ENCODE data around the gene LAMB2.

LAMB2 gene

DNA sequence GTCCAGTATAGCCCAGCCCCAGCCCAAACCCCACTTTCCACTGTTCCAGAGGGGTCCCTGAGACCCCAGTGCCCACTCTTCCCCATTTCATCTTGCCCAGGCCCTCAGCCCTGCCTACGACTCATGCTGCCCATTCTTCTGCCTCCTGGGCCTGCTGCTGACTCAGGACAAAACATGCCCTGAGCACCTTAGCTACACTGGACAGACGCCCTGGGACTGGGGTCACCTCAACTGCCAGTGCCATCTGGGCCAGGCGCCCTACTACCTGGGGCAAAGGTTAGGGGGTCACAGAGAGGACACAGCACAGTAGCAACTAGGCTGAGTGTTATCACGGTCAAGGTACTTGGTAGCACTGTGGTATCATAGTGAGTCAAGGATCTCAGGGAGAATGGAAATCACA is 2.6 kb upstream of the LAMB2 start:
- no peak for FAIRE-seq
- no peak for TF ChIP-seq PAX5 (IDR thresholded peaks at IDR 0.05; ENCODE audit: insufficient read depth, low read length, severe bottlenecking)
- TF ChIP-seq POU2F2 (IDR thresholded peaks at IDR 0.05; ENCODE audit: low read depth, low read length): no peak
- TF ChIP-seq POLR2AphosphoS5 (IDR thresholded peaks at IDR 0.05; ENCODE audit: low read depth, low read length): no peak
- DNase-seq (ENCODE audit: insufficient read length, low spot score): no peak

DNA sequence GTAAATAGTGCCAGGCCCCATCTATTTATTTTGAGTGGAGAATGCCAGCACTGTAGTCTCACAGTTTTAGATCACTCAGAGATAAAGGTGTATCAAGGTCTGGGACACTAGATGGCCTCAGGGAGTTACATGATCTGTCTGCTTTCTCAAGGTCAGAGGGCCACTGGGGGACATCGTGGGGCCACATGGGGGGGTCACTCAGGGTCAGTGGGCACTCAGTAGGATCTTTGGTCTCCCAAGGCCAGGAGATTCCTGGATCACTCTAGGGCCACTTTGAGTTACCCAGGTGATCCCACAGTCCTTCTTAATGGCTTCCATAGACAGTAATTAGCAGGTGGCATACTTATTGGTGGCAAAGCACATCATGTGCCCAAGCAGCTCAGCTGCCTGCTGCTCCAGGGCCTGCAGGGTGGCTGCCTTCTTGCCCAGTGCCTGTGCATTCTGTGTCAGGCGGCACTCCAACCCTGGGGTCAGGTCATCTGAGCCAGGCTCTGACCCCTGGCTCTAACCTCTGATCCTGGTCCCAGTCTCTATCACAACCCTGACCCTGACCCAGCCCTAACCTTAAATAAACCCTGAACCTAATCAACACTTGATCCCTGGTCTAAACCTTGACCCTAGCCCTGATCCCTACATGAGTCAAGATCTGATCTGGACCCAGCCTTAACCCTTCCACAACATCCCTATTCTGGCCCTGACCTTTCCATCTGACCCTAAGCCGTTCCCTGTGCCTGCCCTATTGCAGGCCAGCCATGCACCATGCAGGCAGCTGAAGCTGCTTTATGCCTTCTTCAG is 1.8 kb upstream of the LAMB2 start:
- DNase-seq (ENCODE audit: insufficient read length, low spot score) (no peak), FAIRE-seq (no peak)
- TF ChIP-seq POLR2AphosphoS5 (IDR thresholded peaks at IDR 0.05; ENCODE audit: low read depth, low read length) (no peak), POLR2A (IDR thresholded peaks at IDR 0.05; ENCODE audit: low read depth, low read length) (no peak), TAF1 (IDR thresholded peaks at IDR 0.05; ENCODE audit: low read depth, low read length) (no peak), SPI1 (IDR thresholded peaks at IDR 0.05; ENCODE audit: low read depth, low read length) (no peak)

DNA sequence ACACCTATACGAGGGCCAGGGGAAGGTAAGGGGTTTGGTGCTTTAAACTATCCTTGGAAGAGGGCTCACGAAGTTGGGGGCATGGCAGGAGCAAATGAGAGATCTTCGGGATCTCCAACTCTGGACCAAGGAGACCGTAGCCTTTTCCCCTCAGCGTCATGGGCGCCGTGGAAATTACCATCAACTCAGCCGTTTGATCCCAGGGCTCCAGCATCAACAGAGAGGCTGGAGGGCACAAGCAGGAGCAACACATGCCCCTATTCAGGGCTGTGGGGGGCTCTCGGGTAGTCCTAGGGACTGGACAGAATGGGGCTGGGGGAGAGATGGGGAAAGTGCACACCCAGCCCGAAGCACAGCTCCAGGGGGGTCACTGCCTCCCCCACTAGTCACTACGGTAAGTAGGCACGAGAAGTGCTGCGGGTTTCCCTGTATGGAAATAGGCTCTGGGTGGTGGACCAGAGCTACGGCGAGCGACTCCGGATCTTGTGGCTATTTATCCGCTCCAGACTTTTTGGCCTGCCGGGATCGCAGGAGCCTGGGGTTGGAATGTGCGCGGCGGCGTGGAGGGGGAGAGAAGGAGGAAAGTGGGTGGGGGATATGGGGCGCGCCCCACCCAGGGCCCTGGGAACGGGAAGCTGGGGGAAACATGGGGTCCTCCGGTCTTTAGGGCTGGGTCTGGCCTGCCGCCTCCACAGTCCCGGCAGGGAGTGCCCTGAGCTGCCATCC is 539 bp upstream of the LAMB2 start:
- no peak for FAIRE-seq
- TF ChIP-seq SPI1 (IDR thresholded peaks at IDR 0.05; ENCODE audit: low read depth, low read length) (no peak), POLR2AphosphoS5 (IDR thresholded peaks at IDR 0.05; ENCODE audit: low read depth, low read length) (no peak), POU2F2 (IDR thresholded peaks at IDR 0.05; ENCODE audit: low read depth, low read length) (no peak), TAF1 (IDR thresholded peaks at IDR 0.05; ENCODE audit: low read depth, low read length) (no peak), PAX5 (IDR thresholded peaks at IDR 0.05; ENCODE audit: insufficient read depth, low read length, severe bottlenecking) (no peak), POLR2A (IDR thresholded peaks at IDR 0.05; ENCODE audit: low read depth, low read length) (no peak)
- DNase-seq (ENCODE audit: insufficient read length, low spot score): no peak

DNA sequence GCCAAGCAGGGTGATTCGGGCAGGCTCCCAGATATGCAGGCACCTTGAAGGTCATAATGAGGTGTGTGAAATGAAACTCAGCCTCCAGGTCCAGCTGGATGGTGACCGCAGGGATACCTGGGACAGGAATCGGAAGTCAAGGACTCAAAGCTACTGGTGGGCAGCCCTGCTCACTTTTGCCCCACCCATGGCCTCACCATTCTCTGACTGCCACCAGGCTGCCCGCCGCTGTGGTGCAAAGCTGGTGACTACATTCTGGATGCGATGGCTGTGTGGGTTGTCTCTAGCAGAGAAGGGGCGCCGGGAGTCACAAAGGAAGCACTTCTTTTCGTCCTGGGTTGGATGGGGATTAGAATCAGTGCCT is 795 bp downstream of the LAMB2 start:
- FAIRE-seq: no peak
- DNase-seq (ENCODE audit: insufficient read length, low spot score): no peak
- TF ChIP-seq SPI1 (IDR thresholded peaks at IDR 0.05; ENCODE audit: low read depth, low read length): no peak
- TF ChIP-seq POLR2A (IDR thresholded peaks at IDR 0.05; ENCODE audit: low read depth, low read length): no peak
- no peak for TF ChIP-seq TAF1 (IDR thresholded peaks at IDR 0.05; ENCODE audit: low read depth, low read length)
- no peak for TF ChIP-seq POU2F2 (IDR thresholded peaks at IDR 0.05; ENCODE audit: low read depth, low read length)
- no peak for TF ChIP-seq POLR2AphosphoS5 (IDR thresholded peaks at IDR 0.05; ENCODE audit: low read depth, low read length)
- TF ChIP-seq PAX5 (IDR thresholded peaks at IDR 0.05; ENCODE audit: insufficient read depth, low read length, severe bottlenecking): no peak

GRCh38 chr3:49131576-49131975 is 1.3 kb downstream of the LAMB2 start:
- TF ChIP-seq PAX5 (IDR thresholded peaks at IDR 0.05; ENCODE audit: insufficient read depth, low read length, severe bottlenecking): no peak
- TF ChIP-seq POLR2A (IDR thresholded peaks at IDR 0.05; ENCODE audit: low read depth, low read length): no peak
- TF ChIP-seq SPI1 (IDR thresholded peaks at IDR 0.05; ENCODE audit: low read depth, low read length): no peak
- no peak for TF ChIP-seq POLR2AphosphoS5 (IDR thresholded peaks at IDR 0.05; ENCODE audit: low read depth, low read length)
- no peak for TF ChIP-seq TAF1 (IDR thresholded peaks at IDR 0.05; ENCODE audit: low read depth, low read length)
- TF ChIP-seq POU2F2 (IDR thresholded peaks at IDR 0.05; ENCODE audit: low read depth, low read length): no peak
- no peak for DNase-seq (ENCODE audit: insufficient read length, low spot score)
- no peak for FAIRE-seq

DNA sequence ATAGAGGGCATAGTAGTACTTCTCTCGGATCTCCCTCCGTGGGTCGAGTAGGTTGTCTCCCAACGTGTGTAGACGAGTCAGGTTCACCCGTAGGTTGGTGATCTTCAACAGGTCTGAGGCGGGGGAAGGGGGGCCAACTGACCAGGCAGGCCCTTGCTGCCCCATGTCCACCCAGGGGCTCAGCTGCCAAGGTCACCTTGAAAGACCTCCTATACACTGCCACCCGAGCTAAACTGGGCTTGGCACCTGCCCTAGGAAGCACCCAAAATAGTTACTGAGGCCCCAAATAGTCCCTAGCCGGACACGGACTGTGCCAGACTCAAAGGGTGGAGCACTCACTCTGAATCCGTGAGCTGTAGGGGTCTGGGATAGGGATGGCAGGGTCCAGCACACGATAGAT is 1.8 kb downstream of the LAMB2 start:
- TF ChIP-seq SPI1 (IDR thresholded peaks at IDR 0.05; ENCODE audit: low read depth, low read length) (no peak), TAF1 (IDR thresholded peaks at IDR 0.05; ENCODE audit: low read depth, low read length) (no peak), POU2F2 (IDR thresholded peaks at IDR 0.05; ENCODE audit: low read depth, low read length) (no peak), POLR2AphosphoS5 (IDR thresholded peaks at IDR 0.05; ENCODE audit: low read depth, low read length) (no peak), PAX5 (IDR thresholded peaks at IDR 0.05; ENCODE audit: insufficient read depth, low read length, severe bottlenecking) (no peak), POLR2A (IDR thresholded peaks at IDR 0.05; ENCODE audit: low read depth, low read length) (no peak)
- DNase-seq (ENCODE audit: insufficient read length, low spot score): no peak
- FAIRE-seq: no peak

DNA sequence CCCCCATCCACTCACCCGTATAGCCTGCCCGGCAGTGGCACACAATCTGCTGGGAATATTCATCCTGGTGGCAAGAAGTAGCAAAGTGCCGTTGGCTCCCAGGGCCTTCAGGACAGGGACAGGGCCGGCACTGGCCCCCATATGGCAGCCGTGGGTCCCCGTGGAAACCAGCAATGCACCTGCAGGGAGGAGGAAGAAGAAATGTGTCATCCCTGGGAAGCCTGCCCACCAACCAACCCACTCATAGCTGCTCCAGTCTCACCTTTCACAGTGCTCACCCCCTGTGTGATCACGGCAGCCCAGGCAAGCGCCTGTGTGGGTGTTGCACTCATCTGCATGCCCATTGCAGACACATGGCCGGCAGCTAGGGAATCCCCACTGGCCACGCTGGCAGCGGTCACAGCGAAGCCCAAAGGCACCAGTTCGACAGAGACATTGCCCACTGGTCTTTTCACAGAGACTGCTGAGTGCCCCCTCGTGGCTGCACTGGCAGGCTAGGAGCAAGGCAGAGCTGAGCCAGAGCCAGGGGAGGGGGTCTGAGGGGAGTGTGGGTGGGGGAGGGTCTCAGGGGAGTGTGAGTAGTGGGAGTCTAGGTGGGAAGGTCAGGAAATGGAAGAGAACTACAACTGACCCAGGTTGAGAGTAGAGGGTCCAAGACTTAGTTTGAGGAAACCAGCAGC is 7.7 kb downstream of the LAMB2 start:
- FAIRE-seq (no peak), DNase-seq (ENCODE audit: insufficient read length, low spot score) (no peak)
- TF ChIP-seq PAX5 (IDR thresholded peaks at IDR 0.05; ENCODE audit: insufficient read depth, low read length, severe bottlenecking) (no peak), TAF1 (IDR thresholded peaks at IDR 0.05; ENCODE audit: low read depth, low read length) (no peak)

DNA sequence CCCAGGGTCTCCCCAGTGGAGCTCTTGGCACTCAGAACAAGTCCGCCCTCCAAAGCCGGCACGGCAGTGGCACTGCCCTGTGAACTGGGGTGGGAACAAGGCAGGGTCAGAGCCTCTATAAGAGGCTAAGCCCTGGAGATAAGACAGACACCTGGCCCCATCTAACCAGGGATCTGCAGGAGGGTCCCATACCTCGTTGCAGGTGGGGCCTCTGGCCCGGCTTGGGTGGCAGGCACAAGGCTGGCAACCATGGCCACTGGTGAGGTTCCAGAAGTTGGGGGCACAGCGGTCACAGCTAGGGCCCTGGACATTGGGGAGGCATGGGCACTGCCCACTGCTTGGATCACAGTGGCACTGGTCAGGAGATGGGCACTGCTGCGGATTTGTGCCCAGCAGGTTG is 8.6 kb downstream of the LAMB2 start:
- DNase-seq (ENCODE audit: insufficient read length, low spot score) (no peak), FAIRE-seq (no peak)
- TF ChIP-seq POU2F2 (IDR thresholded peaks at IDR 0.05; ENCODE audit: low read depth, low read length): no peak
- no peak for TF ChIP-seq POLR2AphosphoS5 (IDR thresholded peaks at IDR 0.05; ENCODE audit: low read depth, low read length)
- TF ChIP-seq PAX5 (IDR thresholded peaks at IDR 0.05; ENCODE audit: insufficient read depth, low read length, severe bottlenecking): no peak
- TF ChIP-seq TAF1 (IDR thresholded peaks at IDR 0.05; ENCODE audit: low read depth, low read length): no peak
- no peak for TF ChIP-seq SPI1 (IDR thresholded peaks at IDR 0.05; ENCODE audit: low read depth, low read length)
- TF ChIP-seq POLR2A (IDR thresholded peaks at IDR 0.05; ENCODE audit: low read depth, low read length): no peak

DNA sequence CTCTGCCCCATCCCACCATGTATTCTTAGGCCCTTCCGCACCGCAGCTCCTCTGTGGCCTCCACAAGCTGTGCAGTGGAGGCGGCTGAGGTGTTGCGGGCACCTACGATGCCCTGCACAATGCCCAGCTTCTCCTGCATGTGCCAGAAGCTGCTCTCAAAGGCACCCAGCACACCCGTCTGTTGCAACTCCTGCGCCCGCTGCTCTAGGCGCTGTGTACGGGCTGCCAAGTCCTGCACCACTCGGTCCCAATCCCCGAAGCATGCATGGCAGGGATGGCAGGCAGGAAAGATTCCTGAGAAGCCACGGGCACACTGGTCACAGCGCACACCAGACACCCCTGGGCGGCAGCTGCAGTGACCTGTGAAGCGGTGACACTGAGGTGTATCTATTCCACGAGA is 9.2 kb downstream of the LAMB2 start:
- DNase-seq (ENCODE audit: insufficient read length, low spot score): no peak
- no peak for FAIRE-seq
- TF ChIP-seq POU2F2 (IDR thresholded peaks at IDR 0.05; ENCODE audit: low read depth, low read length): no peak
- no peak for TF ChIP-seq PAX5 (IDR thresholded peaks at IDR 0.05; ENCODE audit: insufficient read depth, low read length, severe bottlenecking)
- no peak for TF ChIP-seq SPI1 (IDR thresholded peaks at IDR 0.05; ENCODE audit: low read depth, low read length)
- no peak for TF ChIP-seq POLR2A (IDR thresholded peaks at IDR 0.05; ENCODE audit: low read depth, low read length)
- no peak for TF ChIP-seq POLR2AphosphoS5 (IDR thresholded peaks at IDR 0.05; ENCODE audit: low read depth, low read length)
- no peak for TF ChIP-seq TAF1 (IDR thresholded peaks at IDR 0.05; ENCODE audit: low read depth, low read length)

Measured in GM12891 (cell line).